ENCODE results near the gene PNRC1. TPM values are rescaled to one million over a fixed set of nuclear protein-coding genes. Genes with fewer than 3 reads are reported as not detected.
"Not testable (repeated sequence)": the region's sequence is repeated elsewhere in the genome, so short reads cannot be mapped to it uniquely, and the experiment has no call there.

The PNRC1 gene
- total RNA-seq, 1 donor: 177 TPM

DNA sequence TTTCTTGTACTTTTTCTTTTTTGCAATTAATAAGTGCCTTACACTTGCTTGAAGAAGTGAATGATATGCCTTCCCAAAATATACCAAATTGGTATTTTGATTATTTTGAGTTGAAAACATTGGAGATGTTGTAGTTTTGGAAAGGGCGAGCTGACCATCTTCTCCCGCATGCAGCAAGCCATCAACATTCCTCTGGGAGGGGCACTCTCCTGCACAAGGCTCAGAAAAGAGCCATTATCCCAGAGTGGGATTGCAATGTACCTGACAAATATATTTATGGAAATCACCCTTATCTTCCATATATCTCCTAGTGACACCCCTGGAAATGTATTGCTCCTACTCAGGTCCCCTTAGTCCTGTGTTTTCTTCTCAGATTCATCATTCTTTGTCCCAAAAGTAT, 22.8 kb upstream of the PNRC1 start:
- no peak for DNase-seq (ENCODE audit: low read depth in 2 of 3, low spot score in 2 of 3)

DNA sequence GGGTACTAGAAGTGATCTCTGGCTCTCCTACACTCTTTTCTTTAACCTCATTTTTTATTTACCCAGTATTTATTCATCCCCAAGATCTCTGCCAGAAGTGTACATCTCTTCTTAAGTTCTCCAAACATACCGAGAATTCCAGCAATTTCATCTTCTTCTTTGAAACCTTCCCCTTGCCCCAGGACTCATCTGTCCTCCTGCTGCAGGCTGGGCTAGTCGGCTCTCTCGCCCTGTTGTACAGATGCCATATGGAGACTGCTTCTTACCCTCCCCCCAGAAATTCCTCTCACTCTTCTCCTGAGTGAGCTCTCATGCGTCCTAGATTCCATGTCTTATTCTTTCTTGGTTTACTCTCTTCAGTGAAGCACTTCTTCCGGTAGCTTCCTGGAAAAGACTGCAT, 21.9 kb upstream of the PNRC1 start:
- DNase-seq (ENCODE audit: low read depth in 2 of 3, low spot score in 2 of 3): no peak

DNA sequence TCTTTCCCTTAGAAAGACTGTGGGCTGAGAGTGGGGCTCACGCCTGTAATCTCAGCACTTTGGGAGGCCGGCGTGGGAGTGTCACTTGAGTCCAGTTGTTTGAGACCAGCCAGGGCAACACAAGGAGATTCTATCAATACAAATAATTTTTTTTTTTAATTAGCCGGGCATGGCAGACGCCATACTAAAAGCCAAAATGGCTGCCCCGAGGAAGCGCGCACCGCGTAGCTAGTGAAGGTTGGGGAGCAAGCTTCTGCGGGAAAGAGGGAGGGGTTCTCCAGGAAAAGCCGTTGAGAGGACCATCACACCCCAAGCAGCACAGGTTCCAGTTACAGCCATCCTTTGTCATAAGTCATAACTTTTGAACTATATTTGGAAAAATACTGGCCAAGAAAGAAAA, 21.3 kb upstream of the PNRC1 start:
- DNase-seq (ENCODE audit: low read depth in 2 of 3, low spot score in 2 of 3): no peak

GRCh38 chr6:89063881-89064280, 16.7 kb upstream of the PNRC1 start:
- no peak for DNase-seq (ENCODE audit: low read depth in 2 of 3, low spot score in 2 of 3)

GRCh38 chr6:89064931-89065330, 15.6 kb upstream of the PNRC1 start:
- DNase-seq (ENCODE audit: low read depth in 2 of 3, low spot score in 2 of 3): not testable (repeated sequence)

DNA sequence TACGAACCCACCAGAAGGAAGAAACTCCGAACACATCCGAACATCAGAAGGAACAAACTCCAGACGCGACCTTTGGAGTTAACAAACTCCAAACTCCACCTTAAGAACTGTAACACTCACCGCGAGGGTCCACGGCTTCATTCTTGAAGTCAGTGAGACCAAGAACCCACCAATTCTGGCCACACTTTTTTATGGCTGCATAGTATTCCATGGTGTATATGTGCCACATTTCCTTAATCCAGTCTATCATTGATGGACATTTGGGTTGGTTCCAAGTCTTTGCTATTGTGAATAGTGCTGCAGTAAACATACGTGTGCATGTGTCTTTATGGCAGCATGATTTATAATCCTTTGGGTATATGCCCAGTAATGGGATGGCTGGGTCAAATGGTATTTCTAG, 14.4 kb upstream of the PNRC1 start:
- not testable (repeated sequence) for DNase-seq (ENCODE audit: low read depth in 2 of 3, low spot score in 2 of 3)

DNA sequence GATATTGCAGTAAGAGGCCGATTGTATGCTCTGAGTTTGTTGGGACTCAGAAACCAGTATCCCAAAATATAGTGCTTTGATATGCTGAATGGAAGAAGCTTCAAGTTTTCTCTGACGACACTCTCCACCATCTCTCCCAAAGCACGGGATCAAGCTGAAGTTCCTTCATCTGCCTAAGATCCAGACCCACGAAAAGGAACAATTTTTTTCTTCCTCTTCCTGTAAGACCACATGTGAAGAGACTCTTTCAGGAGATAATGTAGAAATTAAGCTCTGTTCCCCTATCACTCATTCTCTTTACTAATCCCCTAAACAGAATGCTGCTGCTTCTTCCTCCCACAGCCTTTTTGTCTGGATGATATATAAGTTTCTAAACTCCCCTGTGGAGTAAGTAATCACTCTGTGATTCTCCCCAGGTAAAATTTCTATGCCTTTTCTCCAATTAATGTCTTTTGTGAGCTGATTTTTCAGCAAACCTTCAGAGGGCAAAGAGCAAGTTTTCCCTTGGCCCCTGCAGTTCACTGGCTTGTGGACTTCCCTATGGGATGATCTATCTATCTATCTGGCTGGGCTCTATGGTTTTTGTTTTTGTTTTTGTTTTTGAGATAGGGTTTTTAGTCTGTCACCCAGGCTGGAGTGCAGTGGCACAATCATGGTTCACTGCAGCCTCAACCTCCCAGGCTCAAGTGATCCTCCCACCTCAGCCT, 13.5 kb upstream of the PNRC1 start:
- no peak for DNase-seq (ENCODE audit: low read depth in 2 of 3, low spot score in 2 of 3)

GRCh38 chr6:89067796-89068195, 12.8 kb upstream of the PNRC1 start:
- no peak for DNase-seq (ENCODE audit: low read depth in 2 of 3, low spot score in 2 of 3)

- DNase-seq (ENCODE audit: low read depth in 2 of 3, low spot score in 2 of 3): no peak
These were observed 11.9 kb upstream of the PNRC1 start for GRCh38 chr6:89068695-89069094.

DNA sequence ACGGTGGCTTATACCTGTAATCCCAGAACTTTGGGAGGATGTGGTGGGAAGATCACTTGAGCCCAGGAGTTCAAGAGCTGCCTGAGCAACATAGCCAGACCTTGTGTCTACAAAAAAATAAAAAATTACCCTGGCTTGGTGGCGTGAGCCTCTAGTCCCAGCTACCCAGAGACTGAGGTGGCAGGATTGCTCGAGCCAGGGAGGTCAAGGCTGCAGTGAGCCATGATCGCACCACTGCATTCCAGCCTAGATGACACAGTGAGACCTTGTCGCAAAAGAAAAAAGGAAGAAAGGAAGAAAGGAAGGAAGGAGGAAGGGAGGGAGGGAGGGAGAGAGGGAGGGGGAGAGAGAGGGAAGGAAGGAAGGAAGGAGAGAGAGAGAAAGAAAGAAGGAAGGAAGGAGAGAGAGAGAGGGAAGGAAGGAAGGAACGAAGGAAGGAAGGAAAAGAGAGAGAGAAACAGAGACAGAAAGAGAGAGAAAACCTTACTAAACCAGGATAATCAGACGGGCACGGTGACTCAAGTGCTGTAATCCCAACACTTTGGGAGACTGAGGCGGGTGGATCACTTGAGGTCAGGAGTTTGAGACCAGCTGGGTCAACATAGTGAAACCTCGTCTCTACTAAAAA, 10.9 kb upstream of the PNRC1 start:
- DNase-seq (ENCODE audit: low read depth in 2 of 3, low spot score in 2 of 3): no peak

DNA sequence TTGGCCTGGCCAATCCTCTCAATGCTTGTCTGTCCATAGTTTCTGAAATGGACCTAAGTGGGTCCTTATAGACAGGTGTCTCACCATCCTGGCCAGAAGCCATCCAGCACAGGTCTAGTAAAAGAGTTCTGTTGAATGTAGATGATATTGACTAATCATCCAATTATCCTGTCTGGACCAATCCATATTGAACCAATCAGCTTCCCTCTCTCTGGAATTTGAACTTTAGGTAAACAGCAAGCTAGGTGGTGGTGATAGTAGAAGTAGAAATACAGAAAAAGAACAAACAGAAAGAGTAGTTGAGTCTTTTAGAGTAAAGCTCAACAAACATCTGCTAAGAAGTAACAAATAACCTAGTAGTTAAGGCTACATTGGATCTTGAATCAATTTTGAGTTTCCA, 9.5 kb upstream of the PNRC1 start:
- DNase-seq (ENCODE audit: low read depth in 2 of 3, low spot score in 2 of 3): no peak

- peak in 2 of 3 donors; percentile 71 to 91 for DNase-seq (ENCODE audit: low read depth in 2 of 3, low spot score in 2 of 3)
These were observed 7.4 kb upstream of the PNRC1 start for GRCh38 chr6:89073014-89073620.

DNA sequence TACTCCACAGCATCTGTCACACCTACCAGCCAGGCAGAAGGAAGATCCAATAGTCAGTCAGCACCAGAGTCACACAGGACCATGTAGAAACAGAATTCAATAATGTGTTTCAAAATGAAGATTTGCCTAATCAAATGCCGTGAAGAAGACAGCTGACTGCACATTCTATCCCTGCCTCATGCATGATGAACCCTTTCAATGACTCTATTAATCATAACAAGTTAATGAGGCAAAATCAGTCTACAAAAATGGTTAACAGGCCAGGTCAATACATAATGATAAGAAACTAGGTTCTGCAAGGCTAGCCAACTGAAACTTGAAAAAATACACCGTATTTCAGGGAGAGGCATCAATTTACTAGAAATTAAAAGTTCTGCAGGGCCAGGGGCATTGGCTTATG, 6.7 kb upstream of the PNRC1 start:
- no peak for DNase-seq (ENCODE audit: low read depth in 2 of 3, low spot score in 2 of 3)

GRCh38 chr6:89079511-89080234, 878 bp upstream of the PNRC1 start:
- peak; percentile 51 to 68 (median 56) for DNase-seq (ENCODE audit: low read depth in 2 of 3, low spot score in 2 of 3)

- DNase-seq (ENCODE audit: low read depth in 2 of 3, low spot score in 2 of 3): peak in 1 of 3 donors; percentile 38
These were observed 525 bp downstream of the PNRC1 start for GRCh38 chr6:89081129-89081422.

- DNase-seq (ENCODE audit: low read depth in 2 of 3, low spot score in 2 of 3): peak; percentile 98
These were observed 1.1 kb downstream of the PNRC1 start for GRCh38 chr6:89081423-89082322.

DNA sequence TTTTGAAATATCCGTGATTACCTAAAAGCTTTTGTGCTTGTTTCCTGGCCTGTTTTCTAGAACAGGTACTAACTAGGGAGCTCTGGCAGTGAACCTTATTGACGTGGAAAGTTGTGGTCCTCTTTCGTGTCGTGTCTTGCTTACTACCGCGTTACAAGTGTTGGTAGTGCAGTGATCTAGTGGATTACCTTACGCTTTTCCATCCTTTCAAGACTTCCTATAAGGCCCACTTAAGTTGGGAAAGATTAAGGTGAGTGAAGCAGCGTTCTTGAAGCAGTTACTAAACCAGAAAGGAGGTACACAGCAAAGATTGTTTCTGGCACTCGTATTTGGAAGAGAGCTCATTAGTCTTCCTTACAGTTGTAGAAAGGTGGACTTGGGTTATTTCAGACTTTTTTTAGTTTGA, 1.9 kb downstream of the PNRC1 start:
- peak in 1 of 3 donors; percentile 22 for DNase-seq (ENCODE audit: low read depth in 2 of 3, low spot score in 2 of 3)

GRCh38 chr6:89084542-89084941, 4.0 kb downstream of the PNRC1 start:
- DNase-seq (ENCODE audit: low read depth in 2 of 3, low spot score in 2 of 3): no peak

GRCh38 chr6:89084954-89085353, 4.4 kb downstream of the PNRC1 start:
- peak in 1 of 3 donors; percentile 26 for DNase-seq (ENCODE audit: low read depth in 2 of 3, low spot score in 2 of 3)

GRCh38 chr6:89085409-89086205, 5.1 kb downstream of the PNRC1 start:
- peak in 1 of 3 donors; percentile 22 for DNase-seq (ENCODE audit: low read depth in 2 of 3, low spot score in 2 of 3)
